ENCODE data around the gene PCSK5. TPM values are rescaled to one million over a fixed set of nuclear protein-coding genes. Genes with fewer than 3 reads are reported as not detected.

The PCSK5 gene
- total and polyA plus RNA-seq, 4 donors: 0.58 to 3.6 (median 0.82) TPM

DNA sequence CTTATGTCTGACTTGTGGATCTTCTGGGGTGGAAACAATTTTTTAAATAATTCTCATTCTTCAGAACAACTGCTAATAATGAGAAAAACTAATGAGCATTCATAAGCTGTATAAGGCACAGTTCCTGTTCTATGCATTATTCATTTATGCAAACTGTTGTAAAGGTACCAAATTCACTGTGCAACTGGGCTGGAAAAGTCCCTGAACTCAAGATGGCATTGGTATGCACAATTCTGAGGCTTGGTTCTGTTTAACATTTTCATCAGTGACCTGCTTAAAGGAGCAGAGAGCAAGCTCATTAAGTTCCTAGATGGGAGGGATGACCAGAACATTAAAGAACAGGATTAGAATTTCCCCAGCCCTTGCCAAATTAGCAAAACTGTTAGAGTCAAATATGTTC, 399.2 kb downstream of the PCSK5 start:
- no peaks in the 10 kb centered on the region for H3K36me3 ChIP-seq (ENCODE audit: control insufficient read depth in 4 of 4, insufficient read depth in 3 of 4, low read depth in 1 of 4, low read length in 3 of 4)
- no peak overlapping the region for H3K27ac ChIP-seq (ENCODE audit: low read depth in 1 of 2, low read length in 2 of 2)
- no peak for TF ChIP-seq HNF4G (IDR thresholded peaks at IDR 0.05)
- TF ChIP-seq, protein P1, sequence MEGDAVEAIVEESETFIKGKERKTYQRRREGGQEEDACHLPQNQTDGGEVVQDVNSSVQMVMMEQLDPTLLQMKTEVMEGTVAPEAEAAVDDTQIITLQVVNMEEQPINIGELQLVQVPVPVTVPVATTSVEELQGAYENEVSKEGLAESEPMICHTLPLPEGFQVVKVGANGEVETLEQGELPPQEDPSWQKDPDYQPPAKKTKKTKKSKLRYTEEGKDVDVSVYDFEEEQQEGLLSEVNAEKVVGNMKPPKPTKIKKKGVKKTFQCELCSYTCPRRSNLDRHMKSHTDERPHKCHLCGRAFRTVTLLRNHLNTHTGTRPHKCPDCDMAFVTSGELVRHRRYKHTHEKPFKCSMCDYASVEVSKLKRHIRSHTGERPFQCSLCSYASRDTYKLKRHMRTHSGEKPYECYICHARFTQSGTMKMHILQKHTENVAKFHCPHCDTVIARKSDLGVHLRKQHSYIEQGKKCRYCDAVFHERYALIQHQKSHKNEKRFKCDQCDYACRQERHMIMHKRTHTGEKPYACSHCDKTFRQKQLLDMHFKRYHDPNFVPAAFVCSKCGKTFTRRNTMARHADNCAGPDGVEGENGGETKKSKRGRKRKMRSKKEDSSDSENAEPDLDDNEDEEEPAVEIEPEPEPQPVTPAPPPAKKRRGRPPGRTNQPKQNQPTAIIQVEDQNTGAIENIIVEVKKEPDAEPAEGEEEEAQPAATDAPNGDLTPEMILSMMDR (IDR thresholded peaks at IDR 0.05; ENCODE audit: low read depth, low read length, missing input control): no peak
- no peak for TF ChIP-seq YY1 (IDR thresholded peaks at IDR 0.05)
- TF ChIP-seq, protein P2, sequence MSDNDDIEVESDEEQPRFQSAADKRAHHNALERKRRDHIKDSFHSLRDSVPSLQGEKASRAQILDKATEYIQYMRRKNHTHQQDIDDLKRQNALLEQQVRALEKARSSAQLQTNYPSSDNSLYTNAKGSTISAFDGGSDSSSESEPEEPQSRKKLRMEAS (IDR thresholded peaks at IDR 0.05): no peak
- no peak for TF ChIP-seq RXRA (IDR thresholded peaks at IDR 0.05)
- TF ChIP-seq TAF1 (conservative IDR thresholded peaks at IDR 0.05): no peak
- no peak for TF ChIP-seq EGR1 (IDR thresholded peaks at IDR 0.05; ENCODE audit: low read depth in 2 of 2)
- TF ChIP-seq, protein P3, sequence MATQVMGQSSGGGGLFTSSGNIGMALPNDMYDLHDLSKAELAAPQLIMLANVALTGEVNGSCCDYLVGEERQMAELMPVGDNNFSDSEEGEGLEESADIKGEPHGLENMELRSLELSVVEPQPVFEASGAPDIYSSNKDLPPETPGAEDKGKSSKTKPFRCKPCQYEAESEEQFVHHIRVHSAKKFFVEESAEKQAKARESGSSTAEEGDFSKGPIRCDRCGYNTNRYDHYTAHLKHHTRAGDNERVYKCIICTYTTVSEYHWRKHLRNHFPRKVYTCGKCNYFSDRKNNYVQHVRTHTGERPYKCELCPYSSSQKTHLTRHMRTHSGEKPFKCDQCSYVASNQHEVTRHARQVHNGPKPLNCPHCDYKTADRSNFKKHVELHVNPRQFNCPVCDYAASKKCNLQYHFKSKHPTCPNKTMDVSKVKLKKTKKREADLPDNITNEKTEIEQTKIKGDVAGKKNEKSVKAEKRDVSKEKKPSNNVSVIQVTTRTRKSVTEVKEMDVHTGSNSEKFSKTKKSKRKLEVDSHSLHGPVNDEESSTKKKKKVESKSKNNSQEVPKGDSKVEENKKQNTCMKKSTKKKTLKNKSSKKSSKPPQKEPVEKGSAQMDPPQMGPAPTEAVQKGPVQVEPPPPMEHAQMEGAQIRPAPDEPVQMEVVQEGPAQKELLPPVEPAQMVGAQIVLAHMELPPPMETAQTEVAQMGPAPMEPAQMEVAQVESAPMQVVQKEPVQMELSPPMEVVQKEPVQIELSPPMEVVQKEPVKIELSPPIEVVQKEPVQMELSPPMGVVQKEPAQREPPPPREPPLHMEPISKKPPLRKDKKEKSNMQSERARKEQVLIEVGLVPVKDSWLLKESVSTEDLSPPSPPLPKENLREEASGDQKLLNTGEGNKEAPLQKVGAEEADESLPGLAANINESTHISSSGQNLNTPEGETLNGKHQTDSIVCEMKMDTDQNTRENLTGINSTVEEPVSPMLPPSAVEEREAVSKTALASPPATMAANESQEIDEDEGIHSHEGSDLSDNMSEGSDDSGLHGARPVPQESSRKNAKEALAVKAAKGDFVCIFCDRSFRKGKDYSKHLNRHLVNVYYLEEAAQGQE (IDR thresholded peaks at IDR 0.05): no peak
- TF ChIP-seq NR2F2 (IDR thresholded peaks at IDR 0.05): no peak
- TF ChIP-seq, protein P4, sequence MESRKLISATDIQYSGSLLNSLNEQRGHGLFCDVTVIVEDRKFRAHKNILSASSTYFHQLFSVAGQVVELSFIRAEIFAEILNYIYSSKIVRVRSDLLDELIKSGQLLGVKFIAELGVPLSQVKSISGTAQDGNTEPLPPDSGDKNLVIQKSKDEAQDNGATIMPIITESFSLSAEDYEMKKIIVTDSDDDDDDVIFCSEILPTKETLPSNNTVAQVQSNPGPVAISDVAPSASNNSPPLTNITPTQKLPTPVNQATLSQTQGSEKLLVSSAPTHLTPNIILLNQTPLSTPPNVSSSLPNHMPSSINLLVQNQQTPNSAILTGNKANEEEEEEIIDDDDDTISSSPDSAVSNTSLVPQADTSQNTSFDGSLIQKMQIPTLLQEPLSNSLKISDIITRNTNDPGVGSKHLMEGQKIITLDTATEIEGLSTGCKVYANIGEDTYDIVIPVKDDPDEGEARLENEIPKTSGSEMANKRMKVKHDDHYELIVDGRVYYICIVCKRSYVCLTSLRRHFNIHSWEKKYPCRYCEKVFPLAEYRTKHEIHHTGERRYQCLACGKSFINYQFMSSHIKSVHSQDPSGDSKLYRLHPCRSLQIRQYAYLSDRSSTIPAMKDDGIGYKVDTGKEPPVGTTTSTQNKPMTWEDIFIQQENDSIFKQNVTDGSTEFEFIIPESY (IDR thresholded peaks at IDR 0.05): no peak
- H3K4me3 ChIP-seq (ENCODE audit: low read depth in 1 of 3, low read length in 3 of 3): no peak overlapping the region
- no peaks in the 10 kb centered on the region for H3K4me1 ChIP-seq (ENCODE audit: control insufficient read depth in 4 of 4, insufficient read depth in 4 of 4, low read length in 3 of 4)
- no peak for DNase-seq (ENCODE audit: low spot score)
- H3K9ac ChIP-seq (ENCODE audit: low read depth in 1 of 2, low read length in 2 of 2): no peak overlapping the region
- no peaks in the 10 kb centered on the region for H3K27me3 ChIP-seq (ENCODE audit: control insufficient read depth in 4 of 4, insufficient read depth in 4 of 4, low read length in 3 of 4)
- H3K9me3 ChIP-seq (ENCODE audit: control insufficient read depth in 4 of 4, low read length in 3 of 4): no peaks in the 10 kb centered on the region

DNA sequence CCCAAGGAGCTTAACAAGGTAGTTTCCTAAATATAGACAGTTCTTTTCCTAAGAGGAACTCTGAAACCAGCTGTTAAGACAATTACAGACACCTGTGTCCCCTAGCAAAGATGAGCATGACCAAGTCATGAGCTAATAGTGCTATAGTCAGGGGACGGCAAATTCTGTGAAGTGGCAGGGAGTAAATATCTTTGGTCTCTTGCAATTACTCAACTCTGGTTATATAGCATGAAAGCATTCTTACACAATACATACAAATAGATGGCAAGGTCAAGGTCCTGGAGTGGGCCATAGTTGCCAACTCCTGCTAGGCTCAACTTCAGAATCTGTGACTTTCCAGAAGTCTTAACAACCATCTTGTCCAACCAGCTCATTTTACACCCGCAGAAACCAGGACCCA, 400.1 kb downstream of the PCSK5 start:
- no peaks in the 10 kb centered on the region for H3K4me1 ChIP-seq (ENCODE audit: control insufficient read depth in 4 of 4, insufficient read depth in 4 of 4, low read length in 3 of 4)
- H3K9ac ChIP-seq (ENCODE audit: low read depth in 1 of 2, low read length in 2 of 2): no peak overlapping the region
- H3K27me3 ChIP-seq (ENCODE audit: control insufficient read depth in 4 of 4, insufficient read depth in 4 of 4, low read length in 3 of 4): no peaks in the 10 kb centered on the region
- no peak overlapping the region for H3K4me3 ChIP-seq (ENCODE audit: low read depth in 1 of 3, low read length in 3 of 3)
- no peaks in the 10 kb centered on the region for H3K36me3 ChIP-seq (ENCODE audit: control insufficient read depth in 4 of 4, insufficient read depth in 3 of 4, low read depth in 1 of 4, low read length in 3 of 4)
- DNase-seq (ENCODE audit: low spot score): no peak
- H3K9me3 ChIP-seq (ENCODE audit: control insufficient read depth in 4 of 4, low read length in 3 of 4): no peaks in the 10 kb centered on the region
- no peak overlapping the region for H3K27ac ChIP-seq (ENCODE audit: low read depth in 1 of 2, low read length in 2 of 2)
- TF ChIP-seq FOXA1 (IDR thresholded peaks at IDR 0.05) (no peak), RXRA (IDR thresholded peaks at IDR 0.05) (no peak), SP1 (IDR thresholded peaks at IDR 0.05) (no peak), GABPA (IDR thresholded peaks at IDR 0.05 in 1 of 2, conservative IDR thresholded peaks at IDR 0.05 in 1 of 2) (no peak), HNF4G (IDR thresholded peaks at IDR 0.05) (no peak), YY1 (IDR thresholded peaks at IDR 0.05) (no peak), RAD21 (IDR thresholded peaks at IDR 0.05) (no peak), FOXA2 (IDR thresholded peaks at IDR 0.05) (no peak), NR2F2 (IDR thresholded peaks at IDR 0.05) (no peak), JUND (IDR thresholded peaks at IDR 0.05) (no peak), HNF4A (conservative IDR thresholded peaks at IDR 0.05) (no peak)
- TF ChIP-seq, protein P4 (IDR thresholded peaks at IDR 0.05): no peak
- TF ChIP-seq, protein P5, sequence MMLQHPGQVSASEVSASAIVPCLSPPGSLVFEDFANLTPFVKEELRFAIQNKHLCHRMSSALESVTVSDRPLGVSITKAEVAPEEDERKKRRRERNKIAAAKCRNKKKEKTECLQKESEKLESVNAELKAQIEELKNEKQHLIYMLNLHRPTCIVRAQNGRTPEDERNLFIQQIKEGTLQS (IDR thresholded peaks at IDR 0.05): no peak
- TF ChIP-seq, protein P1 (IDR thresholded peaks at IDR 0.05; ENCODE audit: low read depth, low read length, missing input control): no peak
- WGBS: 73% methylated on average over 2 of the region's 2 CpGs
